WERI-Rb-1 (cell line): ENCODE results near the gene CRYBA4.

ENCODE experiments used
- DNase-seq: peaks from one replicate; pipeline ENCODE4 v3.0.0-alpha.2; 2020
- H3K27ac ChIP-seq: fragments of 250-450 bp; sonication (Bioruptor Pico); 2 replicates; pipeline ENCODE4 v1.5.1; 2020; ENCODE audit warnings: mild to moderate bottlenecking, moderate library complexity
- H3K27me3 ChIP-seq: fragments of 250-450 bp; sonication (Bioruptor Pico); 2 replicates; pipeline ENCODE4 v1.5.1; 2021; ENCODE audit warnings: mild to moderate bottlenecking, low read depth, moderate library complexity; ENCODE audit not compliant: insufficient read depth, severe bottlenecking
- H3K36me3 ChIP-seq: fragments of 250-450 bp; sonication (Bioruptor Pico); 2 replicates; pipeline ENCODE4 v1.5.1; 2020; ENCODE audit warnings: mild to moderate bottlenecking, moderate library complexity
- H3K4me3 ChIP-seq: 2 replicates; pipeline ENCODE4 v1.5.1; 2011; ENCODE audit warnings: low read depth, mild to moderate bottlenecking, control low read depth, low read length
- H3K9me3 ChIP-seq: fragments of 250-450 bp; sonication (Bioruptor Pico); 2 replicates; pipeline ENCODE4 v1.5.1; 2021; ENCODE audit warnings: mild to moderate bottlenecking, moderate library complexity; ENCODE audit not compliant: severe bottlenecking
- CTCF ChIP-seq: IDR thresholded peaks from 2 replicates; pipeline ENCODE4 v1.5.1; 2011; ENCODE audit warnings: low read depth, mild to moderate bottlenecking, control low read depth, inconsistent platforms, low read length

The CRYBA4 gene

GRCh38 chr22:26599505-26599904, 22.3 kb upstream of the CRYBA4 start:
- Histone ChIP-seq H3K9me3 (no peaks in the 10 kb centered on the region), H3K36me3 (no peaks in the 10 kb centered on the region), H3K27me3 (no peaks in the 10 kb centered on the region), H3K27ac (no peak overlapping the region), H3K4me3 (no peak overlapping the region)
- no peak for TF ChIP-seq CTCF
- DNase-seq, result no peak

- Histone ChIP-seq H3K27me3 (no peaks in the 10 kb centered on the region), H3K9me3 (no peaks in the 10 kb centered on the region), H3K4me3 (no peak overlapping the region), H3K36me3 (no peaks in the 10 kb centered on the region), H3K27ac (no peak overlapping the region)
- no peak for DNase-seq
- TF ChIP-seq CTCF, result no peak
Measured at GRCh38 chr22:26601726-26602125, 20.0 kb upstream of the CRYBA4 start.

- no peak for TF ChIP-seq CTCF
- DNase-seq, result no peak
- no peak overlapping the region for H3K4me3 ChIP-seq
- H3K36me3 ChIP-seq, result no peaks in the 10 kb centered on the region
- no peaks in the 10 kb centered on the region for H3K9me3 ChIP-seq
- no peak overlapping the region for H3K27ac ChIP-seq
- no peaks in the 10 kb centered on the region for H3K27me3 ChIP-seq
Measured at GRCh38 chr22:26602127-26602526, 19.6 kb upstream of the CRYBA4 start.

GRCh38 chr22:26604368-26604767, 17.4 kb upstream of the CRYBA4 start:
- TF ChIP-seq CTCF, result no peak
- no peak overlapping the region for H3K4me3 ChIP-seq
- H3K9me3 ChIP-seq, result no peaks in the 10 kb centered on the region
- no peaks in the 10 kb centered on the region for H3K27me3 ChIP-seq
- H3K27ac ChIP-seq, result no peak overlapping the region
- no peak for DNase-seq
- H3K36me3 ChIP-seq, result no peaks in the 10 kb centered on the region

GRCh38 chr22:26606611-26607010, 15.2 kb upstream of the CRYBA4 start:
- TF ChIP-seq CTCF, result no peak
- no peaks in the 10 kb centered on the region for H3K9me3 ChIP-seq
- no peak for DNase-seq
- no peak overlapping the region for H3K4me3 ChIP-seq
- no peaks in the 10 kb centered on the region for H3K27me3 ChIP-seq
- no peaks in the 10 kb centered on the region for H3K36me3 ChIP-seq
- H3K27ac ChIP-seq, result no peak overlapping the region

GRCh38 chr22:26608129-26608528, 13.6 kb upstream of the CRYBA4 start:
- DNase-seq, result no peak
- H3K4me3 ChIP-seq, result no peak overlapping the region
- no peaks in the 10 kb centered on the region for H3K27me3 ChIP-seq
- no peak for TF ChIP-seq CTCF
- H3K36me3 ChIP-seq, result no peaks in the 10 kb centered on the region
- H3K9me3 ChIP-seq, result no peaks in the 10 kb centered on the region
- H3K27ac ChIP-seq, result no peak overlapping the region
